GM21529 (cell line): ENCODE data around the gene AREL1.

Source experiments
- ATAC-seq: cut with Tn5 transposase; IDR thresholded peaks from one replicate; pipeline ENCODE4 v1.9.1; 2021; ENCODE audit not compliant: unreplicated experiment

The AREL1 gene

DNA sequence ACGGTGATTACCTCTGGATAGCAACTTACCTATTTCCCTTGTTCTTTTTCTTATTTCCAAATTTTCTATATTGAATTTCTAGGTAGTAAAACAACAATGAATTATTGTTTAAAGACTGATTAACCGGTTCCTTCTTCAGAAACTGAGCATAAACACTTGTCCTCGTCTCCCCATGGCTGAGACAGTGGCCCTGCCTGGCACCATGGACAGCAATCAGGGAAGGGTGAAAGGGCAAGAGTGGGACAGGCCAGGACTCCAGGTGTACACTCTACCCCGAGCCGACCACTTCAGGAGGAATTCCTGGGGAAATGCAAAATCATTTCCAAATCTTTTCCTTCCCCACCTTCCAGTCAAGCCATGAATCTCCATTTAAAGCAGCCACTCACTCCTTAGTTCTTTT, 52.0 kb downstream of the AREL1 start:
- ATAC-seq = no peak

DNA sequence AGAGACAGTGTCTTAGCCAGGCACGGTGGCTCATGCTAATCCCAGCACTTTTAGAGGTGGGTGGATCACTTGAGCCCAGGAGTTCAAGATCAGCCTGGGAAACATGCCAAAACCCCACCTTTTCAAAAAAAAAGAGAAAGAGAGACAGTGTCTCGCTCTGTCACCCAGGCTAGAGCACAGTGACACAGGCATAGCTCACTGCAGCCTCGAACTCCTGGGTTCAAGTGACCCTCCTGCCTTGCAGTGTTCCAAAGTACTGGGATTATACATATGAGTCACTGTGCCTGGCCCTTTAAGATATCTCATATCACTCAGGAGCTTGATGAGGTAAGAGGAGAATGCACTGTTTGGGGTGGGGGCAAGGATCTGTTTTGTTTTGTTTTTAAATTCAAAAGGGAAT, 52.7 kb downstream of the AREL1 start:
- no peak for ATAC-seq

DNA sequence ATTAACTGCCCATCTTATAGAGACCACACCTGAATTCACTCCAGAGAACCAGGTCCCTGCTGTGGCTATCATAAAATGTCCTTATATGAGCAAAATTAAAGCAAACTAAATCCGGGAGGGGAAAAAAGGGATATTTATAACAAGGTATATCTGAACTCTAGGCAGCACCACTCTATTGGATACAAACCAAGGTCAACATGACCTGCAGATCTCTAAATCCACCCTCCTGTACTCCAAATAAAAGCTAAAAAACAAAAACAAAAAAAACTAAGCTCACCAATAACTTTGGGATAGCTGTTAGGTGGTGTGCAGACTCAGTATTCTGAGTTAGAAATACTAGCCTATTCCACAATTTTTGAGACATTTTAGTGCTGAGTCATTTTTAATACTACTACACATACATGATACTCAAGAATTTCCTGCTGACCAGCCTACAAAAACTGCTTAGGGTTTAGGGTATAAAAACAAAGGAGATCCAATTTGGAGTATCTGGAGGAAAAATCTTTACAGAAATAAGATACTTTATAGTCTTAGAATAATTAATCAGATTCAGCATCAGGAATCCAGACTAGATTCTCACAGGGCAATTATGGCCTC, 54.2 kb downstream of the AREL1 start:
- no peak for ATAC-seq

DNA sequence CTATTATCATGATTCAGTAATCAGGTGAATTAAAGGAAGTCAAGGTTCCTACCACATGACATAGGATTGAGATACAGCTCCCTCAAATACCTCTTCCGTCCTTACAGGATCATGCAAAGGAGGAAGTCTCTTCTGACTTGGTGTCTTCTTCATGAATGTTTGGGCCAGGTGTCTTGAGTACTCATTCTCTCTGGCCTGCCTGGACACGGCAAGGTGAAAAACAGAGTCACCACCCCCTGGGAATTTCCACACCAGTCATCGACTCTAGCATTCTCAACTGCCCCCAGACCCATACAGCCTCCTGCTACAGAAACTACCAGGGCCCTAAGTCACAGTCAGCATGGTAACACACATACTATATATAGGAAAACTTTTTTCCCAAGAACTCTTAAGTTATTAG, 55.9 kb downstream of the AREL1 start:
- ATAC-seq = no peak

DNA sequence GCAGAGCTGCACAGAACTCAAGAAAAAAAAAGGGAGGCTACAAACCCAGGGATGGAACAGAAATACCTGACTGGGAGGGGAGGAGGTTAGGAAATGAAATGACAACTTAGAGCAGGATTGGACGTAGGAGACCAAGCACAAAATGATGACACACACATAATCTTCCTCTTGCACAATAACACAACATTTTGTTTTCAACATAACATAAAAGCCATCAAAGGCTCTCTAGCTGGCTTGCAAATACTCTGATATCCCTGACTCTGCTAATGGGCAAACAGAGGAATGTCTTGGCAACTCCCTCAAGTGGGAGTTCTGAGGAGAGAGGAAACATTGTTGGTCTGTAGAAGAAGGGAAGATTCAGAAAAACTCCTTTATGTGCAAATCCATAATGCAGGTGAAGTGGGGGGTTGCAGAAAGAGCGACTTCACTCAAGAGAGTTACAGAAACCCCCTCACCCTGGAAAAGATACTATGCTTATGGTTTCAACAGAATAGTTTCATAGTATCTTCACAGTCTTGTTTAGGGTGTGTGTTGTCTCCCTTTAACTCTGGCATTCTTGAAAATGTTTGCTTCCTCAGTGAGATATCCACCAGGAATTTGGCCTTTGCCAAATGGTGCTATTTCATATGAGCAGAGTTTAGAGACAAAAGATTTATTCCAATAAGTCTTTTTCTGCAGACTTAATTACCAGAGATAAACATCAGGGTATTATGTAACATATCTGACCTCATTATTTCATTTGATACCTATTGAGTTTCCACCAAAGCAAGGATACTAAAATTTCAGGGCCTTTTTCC, 57.1 kb downstream of the AREL1 start:
- no peak for ATAC-seq

DNA sequence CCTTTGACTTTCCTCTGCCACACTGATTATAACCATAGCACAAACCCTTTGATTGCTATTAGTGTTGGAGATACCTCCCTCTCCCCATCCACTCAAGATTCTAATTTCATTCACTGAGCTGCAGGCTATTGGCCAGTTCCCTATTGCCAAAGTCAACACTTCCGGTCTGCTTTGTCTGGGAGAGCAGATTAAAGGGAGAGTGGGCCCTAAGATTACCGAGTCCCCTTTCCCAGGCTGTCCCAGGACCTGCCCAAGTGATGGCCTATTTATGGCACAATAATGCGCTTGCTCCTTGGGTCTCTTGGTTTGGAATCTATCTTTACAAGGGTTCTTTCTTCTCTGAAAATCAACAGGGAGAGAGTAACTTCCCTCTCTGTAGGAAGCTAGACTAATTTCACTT, 57.9 kb downstream of the AREL1 start:
- ATAC-seq = no peak

DNA sequence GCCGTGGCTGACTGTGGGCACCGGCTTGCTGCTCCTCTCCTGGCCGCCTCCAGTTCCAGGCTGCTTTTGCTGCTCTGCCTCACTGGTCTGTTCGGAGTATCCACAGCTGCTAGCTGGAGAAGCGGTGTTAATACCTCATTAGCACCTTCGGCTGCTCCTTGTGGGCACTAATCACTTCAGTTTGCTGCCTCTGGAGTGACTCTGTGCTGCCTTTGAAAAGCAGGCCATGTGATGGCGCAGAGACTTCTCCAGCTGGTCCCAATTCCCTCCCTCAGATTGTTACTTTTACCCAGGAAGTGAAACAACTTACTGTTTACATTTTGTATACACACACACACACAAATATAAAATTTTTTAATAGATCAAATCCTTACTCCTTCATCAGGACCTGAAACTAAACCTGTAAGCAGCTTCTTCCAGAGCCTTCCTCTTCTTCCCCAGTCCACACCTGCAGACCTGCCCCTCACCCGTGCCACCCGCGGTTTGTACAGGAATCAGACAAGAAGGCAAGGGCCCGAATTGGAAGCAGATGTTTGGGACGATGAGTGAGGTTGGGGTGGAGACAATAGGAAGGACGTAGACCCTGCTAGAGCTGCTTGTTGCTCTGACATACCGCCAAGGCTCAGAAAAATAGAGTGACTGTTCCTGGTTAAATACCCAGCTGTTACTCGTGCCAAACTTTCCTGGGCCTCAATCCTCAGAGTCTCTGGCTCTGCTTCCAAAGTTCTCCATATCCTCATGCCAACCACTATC, 59.3 kb downstream of the AREL1 start:
- ATAC-seq = no peak

DNA sequence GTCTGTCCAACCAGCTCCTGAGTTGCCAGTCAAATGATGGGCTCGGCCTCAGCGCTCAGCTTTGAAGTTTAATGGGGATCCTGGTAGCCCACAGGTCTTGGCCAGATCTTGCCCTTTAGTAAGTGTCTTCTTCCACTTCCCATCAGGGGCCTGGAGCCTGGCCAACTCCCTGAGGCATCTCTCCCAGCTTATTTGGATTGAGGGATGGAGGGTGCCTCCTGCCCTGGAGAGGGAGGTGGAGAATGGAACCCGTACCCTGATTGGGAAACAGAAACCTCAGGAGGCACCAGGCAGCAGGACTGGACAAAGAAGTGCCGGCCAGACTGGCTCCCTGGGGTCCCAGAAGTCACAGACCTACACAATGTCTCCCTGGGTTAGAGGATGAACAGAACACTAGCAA, 60.3 kb downstream of the AREL1 start:
- no peak for ATAC-seq

DNA sequence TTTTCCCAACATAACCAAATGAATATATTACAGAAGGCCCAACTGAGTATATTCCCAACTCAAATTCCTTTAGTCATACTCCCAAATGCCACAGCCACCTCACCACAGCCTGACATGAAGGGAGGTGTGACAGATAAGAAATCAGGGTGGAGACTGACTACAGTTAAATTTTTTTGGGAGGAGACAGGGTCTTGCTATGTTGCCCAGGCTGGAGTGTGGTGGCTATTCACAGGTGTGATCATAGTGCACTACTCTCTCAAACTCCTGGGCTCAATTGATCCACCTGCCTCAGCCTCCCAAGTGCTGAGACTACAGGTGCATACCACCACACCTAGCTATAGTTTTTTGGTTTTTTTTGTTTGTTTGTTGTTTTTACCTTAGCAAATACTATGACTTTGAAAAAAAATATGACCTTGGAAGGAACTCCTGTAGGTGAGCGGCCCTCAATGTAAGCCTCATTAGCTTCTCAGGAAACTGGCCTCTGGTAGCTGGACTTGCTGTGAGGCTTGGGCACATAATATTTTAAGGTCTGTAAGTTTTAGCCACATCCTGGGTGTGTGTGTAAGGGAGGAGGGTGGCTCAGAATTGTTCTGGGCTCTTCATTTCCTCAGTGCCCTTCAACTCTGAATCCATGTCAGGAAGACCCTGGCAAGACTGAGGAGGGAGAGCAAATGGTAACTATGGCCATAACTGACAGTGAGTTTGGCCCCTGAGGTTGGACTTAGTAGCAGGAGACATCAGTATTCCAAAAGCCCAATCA, 61.8 kb downstream of the AREL1 start:
- no peak for ATAC-seq

DNA sequence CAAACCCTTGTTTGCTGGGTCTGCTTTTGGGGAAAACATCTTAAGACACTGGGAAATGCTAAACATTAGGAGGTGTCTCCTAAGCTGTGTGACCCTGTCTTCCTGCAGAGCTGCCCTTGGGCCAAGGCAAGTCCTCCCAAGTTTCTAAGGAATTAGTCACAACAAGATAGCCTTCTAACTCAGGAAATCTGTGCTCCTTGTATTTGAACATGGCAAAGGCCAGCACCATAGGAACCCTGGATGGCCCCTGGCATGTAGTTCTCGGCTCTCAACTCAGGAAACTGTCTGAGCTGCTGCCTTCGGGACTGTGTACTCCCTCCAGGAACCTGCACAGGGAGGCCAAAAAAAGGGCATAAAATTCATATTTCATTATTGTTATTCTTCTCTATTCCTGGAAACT, 63.2 kb downstream of the AREL1 start:
- ATAC-seq = no peak

DNA sequence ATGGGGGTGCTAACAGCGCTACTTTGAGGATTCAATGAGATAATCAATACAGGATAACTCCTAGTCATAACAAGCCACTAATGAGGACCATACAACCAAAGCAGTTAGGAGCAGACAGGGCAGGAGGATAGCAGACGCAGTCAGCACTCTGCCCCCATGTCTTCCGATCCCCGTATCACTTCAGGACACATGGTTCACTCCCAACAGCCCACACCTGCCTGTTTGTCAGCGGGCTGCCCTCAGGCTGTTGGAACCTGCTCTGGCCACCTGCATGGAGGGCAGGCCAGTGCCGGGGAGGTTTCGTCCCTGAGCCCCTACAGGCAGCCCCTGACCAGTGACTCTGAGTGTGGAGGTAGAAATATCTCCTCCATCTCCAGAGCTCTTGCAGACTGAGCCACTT, 63.7 kb downstream of the AREL1 start:
- ATAC-seq = no peak

DNA sequence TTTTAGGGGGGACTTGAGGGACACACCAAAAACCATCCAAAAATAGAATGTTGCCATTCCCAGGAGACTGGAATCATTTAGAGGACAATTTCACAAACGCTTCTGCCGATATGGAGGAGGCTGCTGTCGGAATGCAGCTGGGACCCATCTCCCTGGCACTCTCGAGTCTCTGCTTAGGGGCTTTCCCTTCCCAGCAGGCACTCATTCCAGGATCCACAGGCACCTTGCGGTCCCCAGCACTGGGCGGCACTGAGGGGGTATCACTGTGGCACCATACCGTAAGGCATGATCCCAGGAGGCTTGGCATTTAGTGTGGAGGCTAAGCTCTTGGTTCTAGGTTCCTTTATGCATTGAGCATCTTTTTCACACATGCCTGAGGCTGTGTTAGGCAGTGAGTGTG, 64.3 kb downstream of the AREL1 start:
- no peak for ATAC-seq

DNA sequence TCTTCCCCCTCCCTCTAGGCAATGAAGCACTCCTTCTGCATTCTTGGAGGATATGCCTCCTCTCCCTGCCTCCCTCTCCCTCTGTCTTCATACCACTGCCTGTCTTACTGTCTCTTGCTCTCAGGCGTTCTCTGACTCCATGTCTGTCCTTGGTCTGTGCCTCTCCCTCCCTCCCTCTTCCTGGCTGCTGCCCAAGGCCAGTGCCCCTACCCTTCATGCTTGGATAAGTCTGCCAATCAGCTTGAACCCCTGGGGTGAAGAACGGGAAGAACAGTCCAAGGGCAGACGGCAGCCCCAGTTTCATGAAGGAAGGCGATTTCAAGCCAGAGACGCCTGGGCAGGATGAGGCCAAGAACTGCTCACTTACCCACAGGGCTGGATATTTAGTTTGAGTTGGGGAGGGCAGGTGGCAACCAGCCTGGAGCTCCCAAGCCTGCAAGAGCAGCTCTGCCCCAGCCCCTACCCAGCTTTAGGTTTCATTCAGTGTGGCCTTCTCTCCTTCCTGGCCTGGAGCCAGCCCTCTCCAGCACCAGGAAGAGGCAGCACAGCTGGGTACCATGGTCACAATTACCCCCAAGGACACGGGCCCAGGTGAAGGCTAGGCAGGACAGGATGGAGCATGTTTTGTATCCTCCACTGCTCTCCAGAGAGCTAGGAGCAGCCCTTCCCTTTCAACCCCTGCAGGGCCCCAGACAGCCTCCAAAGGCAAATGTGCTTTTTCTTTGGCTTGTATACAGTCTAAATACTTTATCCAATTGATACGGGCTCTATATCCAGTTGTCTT, 65.0 kb downstream of the AREL1 start:
- ATAC-seq = no peak

DNA sequence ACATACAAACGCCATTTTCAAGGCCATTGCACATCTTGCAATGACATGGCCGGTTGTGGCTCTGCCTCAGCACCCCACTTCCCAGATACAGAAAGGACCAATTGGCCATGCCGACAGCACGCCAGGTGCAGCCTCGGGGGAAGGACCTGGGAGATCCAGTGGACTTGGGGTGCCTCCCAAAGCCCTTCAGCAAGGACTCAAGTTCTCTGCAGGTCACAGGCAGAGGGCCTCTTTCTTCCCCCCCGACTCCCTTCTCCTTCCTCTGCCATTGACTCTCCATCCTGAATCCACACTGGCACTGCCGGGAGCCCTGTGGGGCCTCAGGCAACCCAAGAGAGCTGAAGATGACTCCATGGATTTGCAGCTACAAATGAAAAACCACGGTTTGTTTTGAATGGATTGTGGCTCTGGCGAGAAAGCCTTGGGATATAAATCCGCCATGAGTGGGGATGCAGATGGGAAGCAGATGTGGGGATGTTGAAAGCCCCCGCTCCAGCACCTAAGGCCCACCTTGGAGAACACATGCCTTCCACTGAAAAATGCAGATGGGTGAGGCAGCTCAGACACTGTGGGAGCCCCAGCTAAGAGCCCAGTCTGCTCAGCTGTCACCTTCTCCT, 65.7 kb downstream of the AREL1 start:
- ATAC-seq = no peak

DNA sequence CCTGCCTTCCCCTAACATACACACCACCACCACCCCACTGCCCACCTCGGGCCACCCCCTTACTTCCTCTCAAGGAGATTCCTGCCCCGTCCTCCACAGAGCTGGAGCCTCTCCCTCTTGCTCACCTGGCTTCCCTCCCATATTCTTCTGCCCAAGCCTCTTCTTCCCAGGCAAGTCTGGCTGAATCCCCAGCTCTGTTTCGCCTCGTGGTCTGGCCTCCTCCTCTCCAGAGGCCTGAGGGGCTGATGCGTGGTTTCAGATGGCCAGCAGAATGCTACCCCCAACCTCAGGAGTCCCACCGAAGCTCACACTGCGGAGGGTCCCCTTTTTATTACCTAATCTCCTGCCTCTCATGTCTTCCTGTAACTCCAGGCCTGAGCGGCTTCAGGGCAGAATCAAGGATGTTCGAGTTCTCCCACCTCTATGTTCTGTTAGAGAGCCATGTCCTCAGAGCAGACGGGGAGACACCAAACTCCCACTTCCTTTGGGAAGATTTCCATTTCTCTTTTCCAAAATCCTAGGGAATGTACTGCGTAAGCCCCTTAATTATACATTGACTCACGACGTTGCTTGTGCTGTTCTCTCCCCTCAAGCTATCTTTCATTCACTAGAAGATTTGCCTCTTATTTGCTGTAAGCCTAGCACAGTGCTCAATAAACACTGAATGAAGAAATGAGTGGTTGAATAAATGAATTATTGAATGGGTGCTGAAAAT, 67.0 kb downstream of the AREL1 start:
- no peak for ATAC-seq

DNA sequence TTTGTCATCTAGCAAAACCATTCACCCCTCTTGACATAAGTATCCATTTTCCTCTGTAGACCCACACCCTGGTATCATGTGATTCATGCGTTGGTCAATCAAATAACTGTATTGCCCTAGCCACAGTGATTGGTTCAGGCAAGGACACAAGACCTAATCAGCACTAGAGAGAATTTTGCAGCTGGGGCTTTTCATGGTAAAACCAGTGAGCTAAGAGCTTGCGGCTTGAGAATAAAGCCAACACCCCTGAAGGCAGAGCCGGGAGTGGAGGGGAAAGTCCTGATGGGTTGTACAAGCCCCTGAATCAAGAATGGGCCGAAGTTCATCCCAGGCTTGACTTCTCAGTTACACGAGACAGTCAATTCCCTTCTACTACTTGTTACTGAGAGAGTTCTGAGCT, 67.6 kb downstream of the AREL1 start:
- no peak for ATAC-seq

DNA sequence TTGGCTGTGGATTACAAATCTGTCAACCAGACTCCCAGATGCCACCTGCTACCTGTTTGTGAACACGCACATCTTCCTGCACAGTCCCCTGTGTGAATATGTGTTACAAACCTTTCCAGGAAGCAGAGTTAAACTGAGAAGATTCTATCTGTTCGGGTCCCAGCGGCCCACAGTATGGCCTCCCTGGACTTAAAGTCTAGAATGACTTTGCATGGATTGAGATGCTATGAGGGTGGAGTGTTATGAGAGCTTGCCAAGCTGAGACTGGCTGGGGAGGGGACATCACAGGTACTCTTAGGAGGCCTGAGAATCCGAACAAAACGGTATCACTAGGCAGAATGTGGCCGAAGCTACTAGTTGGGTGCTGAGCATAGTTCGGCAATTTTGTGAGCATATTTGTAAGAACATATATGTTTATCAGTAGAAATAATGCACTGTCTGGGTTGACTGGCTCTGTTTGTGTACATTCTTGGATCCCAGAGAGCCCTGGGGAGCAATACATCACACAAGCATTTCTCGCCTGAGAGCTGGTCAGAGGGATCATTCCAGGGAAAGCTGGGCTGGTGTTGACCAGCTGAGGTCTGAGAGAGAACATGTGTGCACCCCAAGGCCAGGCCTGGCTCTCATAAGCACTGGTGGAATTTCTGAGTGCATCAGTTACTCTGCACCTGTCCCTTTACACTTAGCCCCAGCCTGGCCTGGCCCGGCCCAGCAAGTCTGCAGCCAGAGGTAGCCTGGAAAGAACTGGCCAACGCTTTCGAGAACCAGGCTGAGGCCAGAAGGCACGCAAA, 71.1 kb downstream of the AREL1 start:
- ATAC-seq = no peak

DNA sequence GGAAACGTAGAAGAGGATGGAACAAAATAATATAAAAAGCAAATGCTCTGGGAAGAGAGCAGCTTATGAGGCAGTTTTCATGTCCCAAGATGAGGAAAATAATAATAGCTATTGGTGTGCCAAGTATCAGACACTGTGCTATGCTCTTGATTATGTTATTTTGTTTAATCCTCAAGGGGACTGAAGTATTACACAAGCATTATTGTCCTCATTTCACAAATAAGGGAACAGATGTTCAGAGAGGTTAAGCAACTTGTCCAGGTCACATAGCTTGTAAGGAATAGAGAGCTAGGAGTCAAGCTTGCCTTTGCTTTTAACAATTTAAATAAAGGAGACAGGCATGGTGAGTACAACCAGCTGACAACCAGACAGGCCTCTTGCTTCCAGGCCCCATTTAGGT, 73.9 kb downstream of the AREL1 start:
- ATAC-seq = no peak

DNA sequence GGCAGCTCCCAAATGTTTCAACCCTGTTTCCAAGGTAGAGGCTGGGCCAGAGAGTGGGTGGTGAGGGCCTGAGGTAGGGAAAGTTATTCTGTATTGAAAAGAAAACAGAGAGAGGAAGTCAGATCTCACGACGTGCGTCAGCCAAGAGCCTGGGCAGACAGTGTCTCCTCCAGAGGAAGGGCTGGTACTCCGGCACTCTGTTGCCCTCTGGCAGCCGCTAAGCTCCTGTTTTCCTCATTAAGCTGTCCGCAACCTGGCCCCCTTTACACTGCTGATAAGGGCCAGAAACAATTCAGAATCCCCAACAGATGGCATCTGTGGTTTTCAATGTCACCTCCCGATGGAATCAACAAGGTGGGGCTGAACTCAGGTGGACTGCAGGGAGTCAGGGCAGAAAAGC, 74.8 kb downstream of the AREL1 start:
- no peak for ATAC-seq
